Activated CD4-positive, alpha-beta T cell treated with anti-CD3 and anti-CD28 coated beads, Interleukin-2, amount 10 ng/mL, durations not matched to agents 7 days and 5 days (primary cell): Measurements from ENCODE around the gene CPZ. TPM values are rescaled to one million over a fixed set of nuclear protein-coding genes. Genes with fewer than 3 reads are reported as not detected.
"Not testable (repeated sequence)": the region's sequence is repeated elsewhere in the genome, so short reads cannot be mapped to it uniquely, and the experiment has no call there.

ENCODE experiments used
- CTCF ChIA-PET: fragments of 350-600 bp; sonication (Branson Sonifier 250); formaldehyde crosslinking; loops from one replicate; lab custom pipeline; 2021; ENCODE audit warnings: antibody characterized with exemption; lab: Charles Lee
- POLR2A ChIA-PET: fragments of 350-600 bp; sonication (Branson Sonifier 250); formaldehyde crosslinking; loops from one replicate; lab custom pipeline; 2021; ENCODE audit warnings: antibody characterized with exemption; lab: Charles Lee
- DNase-seq: peaks from one replicate; pipeline ENCODE4 v3.0.0-alpha.2; 2020
- H3K27ac Mint-ChIP-seq: one replicate; pipeline ENCODE4 v1.8.0; 2021; ENCODE audit warnings: mild to moderate bottlenecking, moderate library complexity, mixed read lengths
- H3K27me3 Mint-ChIP-seq: one replicate; pipeline ENCODE4 v1.8.0; 2021; ENCODE audit warnings: mixed read lengths
- H3K36me3 Mint-ChIP-seq: one replicate; pipeline ENCODE4 v1.8.0; 2021; ENCODE audit warnings: low read depth, mixed read lengths
- H3K4me1 Mint-ChIP-seq: one replicate; pipeline ENCODE4 v1.8.0; 2021; ENCODE audit warnings: mixed read lengths
- H3K4me3 Mint-ChIP-seq: one replicate; pipeline ENCODE4 v1.8.0; 2021; ENCODE audit warnings: mild to moderate bottlenecking, moderate library complexity, mixed read lengths
- H3K9me3 Mint-ChIP-seq: one replicate; pipeline ENCODE4 v1.8.0; 2021; ENCODE audit warnings: mixed read lengths
- total RNA-seq, 2 experiments: library from RNA; stranded (reverse); gene quantifications; one replicate each; pipeline ENCODE4 v1.2.3, GENCODE V29; 2021

Gene CPZ
- total RNA-seq, 2 experiments from 2014 or later, result not detected

- no peak for DNase-seq
- ChIA-PET POLR2A (no interaction called here), CTCF (interaction anchor here (0.6 kb wide), 1 partner anchor 22 kb away, joined by 3 read pairs; no protein-coding TSS in a partner anchor)
- Mint-ChIP-seq H3K4me3 (no peak overlapping the region), H3K27ac (no peak overlapping the region), H3K9me3 (no peaks in the 10 kb centered on the region), H3K27me3 (no peaks in the 10 kb centered on the region), H3K36me3 (no peaks in the 10 kb centered on the region), H3K4me1 (no peaks in the 10 kb centered on the region)
Measured at GRCh38 chr4:8560265-8561047, 32.1 kb upstream of the CPZ start.

- H3K9me3 Mint-ChIP-seq, result no peaks in the 10 kb centered on the region
- POLR2A ChIA-PET, result no interaction called here
- no peaks in the 10 kb centered on the region for H3K36me3 Mint-ChIP-seq
- H3K4me1 Mint-ChIP-seq, result no peaks in the 10 kb centered on the region
- peaks cover 7% of the 10 kb centered on the region for H3K27me3 Mint-ChIP-seq
- no peak overlapping the region for H3K4me3 Mint-ChIP-seq
- H3K27ac Mint-ChIP-seq, result no peak overlapping the region
- CTCF ChIA-PET, result interaction anchor here (0.6 kb wide), 2 partner anchors 244 to 1261 kb away, joined by 3 read pairs; no protein-coding TSS in a partner anchor
- DNase-seq, result no peak
Measured at GRCh38 chr4:8564595-8564994, 28.0 kb upstream of the CPZ start.

GRCh38 chr4:8568068-8568668 lies 24.4 kb upstream of the CPZ start:
- H3K27me3 Mint-ChIP-seq, result peaks cover 7% of the 10 kb centered on the region
- DNase-seq, result no peak
- CTCF ChIA-PET, result interaction anchor here (1.1 kb wide), 1 partner anchor 9 kb away, joined by 3 read pairs; no protein-coding TSS in a partner anchor
- no peaks in the 10 kb centered on the region for H3K36me3 Mint-ChIP-seq
- H3K9me3 Mint-ChIP-seq, result no peaks in the 10 kb centered on the region
- H3K4me1 Mint-ChIP-seq, result no peaks in the 10 kb centered on the region
- POLR2A ChIA-PET, result no interaction called here
- H3K27ac Mint-ChIP-seq, result no peak overlapping the region
- no peak overlapping the region for H3K4me3 Mint-ChIP-seq

GRCh38 chr4:8570201-8570600 lies 22.4 kb upstream of the CPZ start:
- ChIA-PET POLR2A (no interaction called here), CTCF (no interaction called here)

GRCh38 chr4:8571702-8572685 lies 20.6 kb upstream of the CPZ start:
- no peak for DNase-seq
- no peak overlapping the region for H3K27ac Mint-ChIP-seq
- CTCF ChIA-PET, result no interaction called here
- H3K36me3 Mint-ChIP-seq, result no peaks in the 10 kb centered on the region
- POLR2A ChIA-PET, result no interaction called here
- H3K27me3 Mint-ChIP-seq, result peaks cover 7% of the 10 kb centered on the region
- no peaks in the 10 kb centered on the region for H3K4me1 Mint-ChIP-seq
- no peaks in the 10 kb centered on the region for H3K9me3 Mint-ChIP-seq
- no peak overlapping the region for H3K4me3 Mint-ChIP-seq

More at GRCh38 chr4:8570201-8570600, 22.4 kb upstream of the CPZ start:
- Mint-ChIP-seq H3K27me3 (peaks cover 7% of the 10 kb centered on the region), H3K4me3 (no peak overlapping the region), H3K9me3 (no peaks in the 10 kb centered on the region), H3K36me3 (no peaks in the 10 kb centered on the region), H3K4me1 (no peaks in the 10 kb centered on the region), H3K27ac (no peak overlapping the region)
- DNase-seq, result no peak

- no peaks in the 10 kb centered on the region for H3K4me1 Mint-ChIP-seq
- H3K9me3 Mint-ChIP-seq, result no peaks in the 10 kb centered on the region
- H3K27ac Mint-ChIP-seq, result no peak overlapping the region
- no peaks in the 10 kb centered on the region for H3K36me3 Mint-ChIP-seq
- no peak overlapping the region for H3K4me3 Mint-ChIP-seq
- ChIA-PET POLR2A (no interaction called here), CTCF (no interaction called here)
- DNase-seq, result no peak
- H3K27me3 Mint-ChIP-seq, result no peaks in the 10 kb centered on the region
Measured at GRCh38 chr4:8573266-8573665, 19.3 kb upstream of the CPZ start.

- Mint-ChIP-seq H3K27me3 (no peaks in the 10 kb centered on the region), H3K9me3 (no peaks in the 10 kb centered on the region), H3K4me3 (no peak overlapping the region), H3K27ac (no peak overlapping the region), H3K36me3 (no peaks in the 10 kb centered on the region), H3K4me1 (no peaks in the 10 kb centered on the region)
- DNase-seq, result no peak
- ChIA-PET CTCF (interaction anchor here (0.5 kb wide), 1 partner anchor 15 kb away, joined by 5 read pairs; no protein-coding TSS in a partner anchor), POLR2A (no interaction called here)
Measured at GRCh38 chr4:8574796-8575370, 17.7 kb upstream of the CPZ start.

GRCh38 chr4:8575457-8575856 lies 17.1 kb upstream of the CPZ start:
- Mint-ChIP-seq H3K27ac (no peak overlapping the region), H3K9me3 (no peaks in the 10 kb centered on the region), H3K4me1 (no peaks in the 10 kb centered on the region), H3K4me3 (no peak overlapping the region), H3K27me3 (no peaks in the 10 kb centered on the region), H3K36me3 (no peaks in the 10 kb centered on the region)
- no peak for DNase-seq
- ChIA-PET CTCF (no interaction called here), POLR2A (no interaction called here)

GRCh38 chr4:8576591-8576990 lies 16.0 kb upstream of the CPZ start:
- H3K27me3 Mint-ChIP-seq, H3K4me3 Mint-ChIP-seq, H3K36me3 Mint-ChIP-seq, POLR2A ChIA-PET, H3K27ac Mint-ChIP-seq, CTCF ChIA-PET, H3K9me3 Mint-ChIP-seq, DNase-seq, H3K4me1 Mint-ChIP-seq: not testable (repeated sequence)

GRCh38 chr4:8577046-8577445 lies 15.5 kb upstream of the CPZ start:
- Mint-ChIP-seq H3K4me1 (no peaks in the 10 kb centered on the region), H3K4me3 (no peak overlapping the region), H3K36me3 (no peaks in the 10 kb centered on the region), H3K27ac (no peak overlapping the region), H3K9me3 (no peaks in the 10 kb centered on the region), H3K27me3 (no peaks in the 10 kb centered on the region)
- POLR2A ChIA-PET, result no interaction called here
- DNase-seq, result no peak
- CTCF ChIA-PET, result no interaction called here

- CTCF ChIA-PET, result interaction anchor here (0.7 kb wide), 1 partner anchor 10 kb away, joined by 3 read pairs; no protein-coding TSS in a partner anchor
- no peaks in the 10 kb centered on the region for H3K4me1 Mint-ChIP-seq
- H3K27me3 Mint-ChIP-seq, result no peaks in the 10 kb centered on the region
- H3K27ac Mint-ChIP-seq, result no peak overlapping the region
- no peaks in the 10 kb centered on the region for H3K9me3 Mint-ChIP-seq
- H3K36me3 Mint-ChIP-seq, result no peaks in the 10 kb centered on the region
- POLR2A ChIA-PET, result no interaction called here
- no peak for DNase-seq
- no peak overlapping the region for H3K4me3 Mint-ChIP-seq
Measured at GRCh38 chr4:8577972-8578371, 14.6 kb upstream of the CPZ start.

- ChIA-PET POLR2A (no interaction called here), CTCF (no interaction called here)
- H3K27ac Mint-ChIP-seq, result no peak overlapping the region
- H3K27me3 Mint-ChIP-seq, result no peaks in the 10 kb centered on the region
- no peaks in the 10 kb centered on the region for H3K4me1 Mint-ChIP-seq
- no peak for DNase-seq
- no peaks in the 10 kb centered on the region for H3K36me3 Mint-ChIP-seq
- no peaks in the 10 kb centered on the region for H3K9me3 Mint-ChIP-seq
- no peak overlapping the region for H3K4me3 Mint-ChIP-seq
Measured at GRCh38 chr4:8578717-8579116, 13.8 kb upstream of the CPZ start.
